Osteoblast (primary cell): ENCODE measurements around the gene USP48. TPM values are rescaled to one million over a fixed set of nuclear protein-coding genes. Genes with fewer than 3 reads are reported as not detected.
"Not testable (repeated sequence)": the region's sequence is repeated elsewhere in the genome, so short reads cannot be mapped to it uniquely, and the experiment has no call there.

ENCODE experiments used
- DNase-seq: peaks from one replicate; pipeline ENCODE4 v3.0.0; 2011; ENCODE audit warnings: low spot score, mixed read lengths; ENCODE audit not compliant: insufficient read length; ENCODE audit errors: missing footprints
- H2AFZ ChIP-seq: 2 replicates; pipeline ENCODE4 v1.6.0; 2011; ENCODE audit warnings: mild to moderate bottlenecking, low read length
- H3K27ac ChIP-seq: 2 replicates; pipeline ENCODE4 v1.5.1; 2011; ENCODE audit warnings: mild to moderate bottlenecking, low read depth, low read length, moderate library complexity
- H3K27me3 ChIP-seq: 2 replicates; pipeline ENCODE4 v1.6.0; 2012; ENCODE audit warnings: mild to moderate bottlenecking, control low read depth, inconsistent platforms, low read length, moderate library complexity; ENCODE audit not compliant: insufficient read depth
- H3K36me3 ChIP-seq: 2 replicates; pipeline ENCODE4 v1.5.1; 2011; ENCODE audit warnings: mild to moderate bottlenecking, low read length, control low read depth, moderate library complexity; ENCODE audit not compliant: insufficient read depth
- H3K4me1 ChIP-seq: 2 replicates; pipeline ENCODE4 v1.5.1; 2011; ENCODE audit warnings: mild to moderate bottlenecking, low read length, control low read depth, moderate library complexity; ENCODE audit not compliant: insufficient read depth
- H3K4me2 ChIP-seq: 2 replicates; pipeline ENCODE4 v1.6.0; 2011; ENCODE audit warnings: mild to moderate bottlenecking, low read length; ENCODE audit not compliant: insufficient read depth
- H3K4me3 ChIP-seq: fragments of 200-600 bp; sonication (generic); 3 replicates; pipeline ENCODE4 v1.5.1; 2012; ENCODE audit warnings: mild to moderate bottlenecking, low read length, inconsistent platforms; ENCODE audit not compliant: insufficient read depth
- H3K79me2 ChIP-seq: 2 replicates; pipeline ENCODE4 v1.6.0; 2012; ENCODE audit warnings: mild to moderate bottlenecking, low read length, control low read depth, inconsistent platforms; ENCODE audit not compliant: insufficient read depth
- H3K9me3 ChIP-seq: 2 replicates; pipeline ENCODE4 v1.5.1; 2011; ENCODE audit warnings: low read depth, low read length, control low read depth
- H4K20me1 ChIP-seq: 2 replicates; pipeline ENCODE4 v1.6.0; 2012; ENCODE audit warnings: mild to moderate bottlenecking, low read length, control low read depth; ENCODE audit not compliant: insufficient read depth
- total RNA-seq: library from RNA; depleted of rRNA; stranded (reverse); fragments of >200 nt; gene quantifications from 2 replicates; pipeline ENCODE4 v1.2.3, GENCODE V29; 2012
- TF ChIP-seq, protein P1 (sequence below): IDR thresholded peaks from 2 replicates; pipeline ENCODE4 v1.5.1; 2011; ENCODE audit warnings: mild to moderate bottlenecking, low read depth, low read length, moderate library complexity; ENCODE audit errors: extremely low read depth

USP48 gene
- total RNA-seq, 1 donor: 52.5 TPM

GRCh38 chr1:21631944-21632887 lies 150.7 kb downstream of the USP48 start:
- H3K36me3 ChIP-seq: no peaks in the 10 kb centered on the region
- H3K4me3 ChIP-seq: no peak overlapping the region
- DNase-seq: no peak
- no peaks in the 10 kb centered on the region for H4K20me1 ChIP-seq
- TF ChIP-seq, protein P1, sequence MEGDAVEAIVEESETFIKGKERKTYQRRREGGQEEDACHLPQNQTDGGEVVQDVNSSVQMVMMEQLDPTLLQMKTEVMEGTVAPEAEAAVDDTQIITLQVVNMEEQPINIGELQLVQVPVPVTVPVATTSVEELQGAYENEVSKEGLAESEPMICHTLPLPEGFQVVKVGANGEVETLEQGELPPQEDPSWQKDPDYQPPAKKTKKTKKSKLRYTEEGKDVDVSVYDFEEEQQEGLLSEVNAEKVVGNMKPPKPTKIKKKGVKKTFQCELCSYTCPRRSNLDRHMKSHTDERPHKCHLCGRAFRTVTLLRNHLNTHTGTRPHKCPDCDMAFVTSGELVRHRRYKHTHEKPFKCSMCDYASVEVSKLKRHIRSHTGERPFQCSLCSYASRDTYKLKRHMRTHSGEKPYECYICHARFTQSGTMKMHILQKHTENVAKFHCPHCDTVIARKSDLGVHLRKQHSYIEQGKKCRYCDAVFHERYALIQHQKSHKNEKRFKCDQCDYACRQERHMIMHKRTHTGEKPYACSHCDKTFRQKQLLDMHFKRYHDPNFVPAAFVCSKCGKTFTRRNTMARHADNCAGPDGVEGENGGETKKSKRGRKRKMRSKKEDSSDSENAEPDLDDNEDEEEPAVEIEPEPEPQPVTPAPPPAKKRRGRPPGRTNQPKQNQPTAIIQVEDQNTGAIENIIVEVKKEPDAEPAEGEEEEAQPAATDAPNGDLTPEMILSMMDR: no peak
- no peak overlapping the region for H3K4me2 ChIP-seq
- H3K27ac ChIP-seq: no peak overlapping the region
- H3K4me1 ChIP-seq: no peaks in the 10 kb centered on the region
- no peak overlapping the region for H2AFZ ChIP-seq
- no peaks in the 10 kb centered on the region for H3K9me3 ChIP-seq
- peaks cover 10% of the 10 kb centered on the region for H3K27me3 ChIP-seq
- no peaks in the 10 kb centered on the region for H3K79me2 ChIP-seq

GRCh38 chr1:21631590-21631943 lies 151.4 kb downstream of the USP48 start:
- not testable (repeated sequence) for H3K4me1 ChIP-seq, H3K79me2 ChIP-seq, H4K20me1 ChIP-seq, H3K9me3 ChIP-seq, H2AFZ ChIP-seq, DNase-seq, H3K4me3 ChIP-seq, H3K36me3 ChIP-seq, H3K27ac ChIP-seq, H3K4me2 ChIP-seq
- peaks cover 10% of the 10 kb centered on the region for H3K27me3 ChIP-seq

DNA sequence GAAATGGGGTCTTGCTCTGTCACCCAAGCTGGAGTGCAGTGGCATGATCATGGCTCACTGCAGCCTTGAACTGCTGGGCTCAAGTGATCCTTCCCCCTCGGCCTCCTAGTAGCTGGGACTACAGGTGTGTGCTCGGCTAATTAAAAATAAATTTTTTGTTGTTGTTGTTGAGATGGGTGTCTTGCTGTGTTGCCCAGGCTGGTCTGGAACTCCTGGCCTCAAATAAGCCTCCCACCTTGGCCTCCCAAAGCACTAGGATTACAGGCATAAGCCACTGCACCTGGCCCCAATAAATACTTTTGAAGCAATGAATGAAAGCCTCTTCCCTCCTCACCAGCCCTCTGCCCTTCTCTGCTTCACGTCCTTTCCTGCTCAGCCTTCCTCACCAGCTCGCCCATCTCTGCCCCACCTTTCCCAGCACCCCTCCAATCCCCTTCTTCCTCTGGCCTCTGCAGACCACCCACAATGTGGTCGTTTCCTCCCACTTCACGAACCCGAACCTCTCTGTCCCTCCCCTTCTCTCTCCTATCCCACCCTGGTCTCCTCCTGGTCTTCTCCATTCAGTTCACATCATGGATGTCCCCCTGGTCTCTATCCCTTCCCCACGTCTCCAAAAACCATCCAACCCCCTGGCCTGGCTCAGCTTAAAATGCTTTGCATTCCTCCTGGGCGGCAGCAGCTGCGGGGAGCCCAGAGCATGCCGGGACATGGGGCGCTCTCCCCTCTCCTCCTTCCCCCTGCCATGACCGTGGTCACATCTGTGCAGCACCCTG lies 152.2 kb downstream of the USP48 start:
- no peak overlapping the region for H3K4me3 ChIP-seq
- H3K36me3 ChIP-seq: no peaks in the 10 kb centered on the region
- no peaks in the 10 kb centered on the region for H3K79me2 ChIP-seq
- H2AFZ ChIP-seq: no peak overlapping the region
- no peak for DNase-seq
- H3K27me3 ChIP-seq: peaks cover 6% of the 10 kb centered on the region
- no peaks in the 10 kb centered on the region for H3K4me1 ChIP-seq
- TF ChIP-seq, protein P1: no peak
- no peak overlapping the region for H3K4me2 ChIP-seq
- H4K20me1 ChIP-seq: no peaks in the 10 kb centered on the region
- no peaks in the 10 kb centered on the region for H3K9me3 ChIP-seq
- H3K27ac ChIP-seq: no peak overlapping the region

DNA sequence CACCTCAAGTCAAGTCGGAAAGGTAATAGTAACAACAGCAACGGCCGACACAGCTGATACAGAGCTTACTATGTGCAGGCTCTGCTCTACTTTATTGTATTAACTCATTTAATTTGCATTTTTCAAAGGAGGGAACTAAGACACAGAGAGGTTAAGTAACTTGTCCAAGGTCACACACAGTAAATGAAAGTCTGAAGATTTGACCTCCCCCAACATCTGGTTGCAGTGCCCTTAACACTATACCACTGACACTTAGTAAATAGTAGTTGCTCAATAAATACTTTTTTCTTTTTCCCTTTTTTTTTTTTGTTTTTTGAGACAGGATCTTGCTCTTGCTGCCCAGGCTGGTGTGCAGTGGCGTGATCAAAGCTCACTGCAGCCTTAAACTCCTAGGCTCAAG lies 153.0 kb downstream of the USP48 start:
- no peaks in the 10 kb centered on the region for H3K4me1 ChIP-seq

More for the DNA sequence above, 153.0 kb downstream of the USP48 start:
- Histone ChIP-seq H3K79me2 (no peaks in the 10 kb centered on the region), H3K36me3 (no peaks in the 10 kb centered on the region), H3K4me2 (no peak overlapping the region), H2AFZ (no peak overlapping the region), H3K27ac (no peak overlapping the region), H4K20me1 (no peaks in the 10 kb centered on the region), H3K9me3 (no peaks in the 10 kb centered on the region), H3K4me3 (no peak overlapping the region), H3K27me3 (peaks cover 3% of the 10 kb centered on the region)
- no peak for DNase-seq
- TF ChIP-seq, protein P1: no peak
